ENCODE results near the gene DAGLB. TPM values are rescaled to one million over a fixed set of nuclear protein-coding genes. Genes with fewer than 3 reads are reported as not detected.
A peak's percentile ranks its signal among the peaks of the same experiment; 100 is the strongest.
"Not testable (repeated sequence)": the region's sequence is repeated elsewhere in the genome, so short reads cannot be mapped to it uniquely, and the experiment has no call there.

Gene DAGLB
- total and polyA plus RNA-seq, 2 experiments from 2014 or later, result 26.7 to 31.7 TPM

DNA sequence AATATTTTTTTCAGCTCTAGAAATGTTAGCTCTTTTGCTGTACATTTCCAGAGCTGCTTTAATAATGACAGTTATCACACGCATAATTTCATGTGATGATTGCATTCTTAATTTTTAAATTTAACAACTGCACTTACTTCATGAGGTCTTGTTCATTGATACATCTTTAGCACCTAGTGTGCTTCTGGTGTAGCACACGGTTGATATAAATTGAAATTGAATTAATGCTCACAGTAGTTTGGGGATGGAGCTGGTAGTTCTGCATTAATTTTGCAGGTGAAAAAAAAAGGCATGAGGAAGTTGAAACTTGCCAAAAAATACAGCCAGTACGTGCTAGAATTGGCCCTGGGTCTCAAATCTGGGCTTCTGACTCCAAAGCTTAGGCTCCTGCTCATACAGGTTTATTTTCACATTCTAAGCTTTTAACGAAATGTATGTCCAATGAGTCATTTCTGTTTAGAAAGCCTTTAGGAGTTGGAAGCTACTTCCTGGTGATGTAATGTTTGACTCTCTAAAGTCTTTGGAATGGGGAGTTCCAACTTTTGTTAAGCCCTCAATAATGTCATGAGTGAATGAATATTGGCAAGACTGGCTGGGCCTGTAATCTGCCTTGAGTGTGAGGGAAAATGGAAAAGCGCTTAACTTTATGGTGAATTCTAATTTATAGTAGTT, 62.5 kb downstream of the DAGLB start:
- H4K20me1 ChIP-seq (ENCODE audit: insufficient read depth), result peaks cover 53% of the 10 kb centered on the region
- in situ Hi-C loops (cut with MboI), result no loop called here
- 25 to 28% methylated on average over 5 of the region's 5 CpGs for WGBS, 2 experiments (ENCODE audit: low coverage in 1 of 2, low lambda C conversion rate in 2 of 2, missing lambda C conversion rate in 2 of 2)

DNA sequence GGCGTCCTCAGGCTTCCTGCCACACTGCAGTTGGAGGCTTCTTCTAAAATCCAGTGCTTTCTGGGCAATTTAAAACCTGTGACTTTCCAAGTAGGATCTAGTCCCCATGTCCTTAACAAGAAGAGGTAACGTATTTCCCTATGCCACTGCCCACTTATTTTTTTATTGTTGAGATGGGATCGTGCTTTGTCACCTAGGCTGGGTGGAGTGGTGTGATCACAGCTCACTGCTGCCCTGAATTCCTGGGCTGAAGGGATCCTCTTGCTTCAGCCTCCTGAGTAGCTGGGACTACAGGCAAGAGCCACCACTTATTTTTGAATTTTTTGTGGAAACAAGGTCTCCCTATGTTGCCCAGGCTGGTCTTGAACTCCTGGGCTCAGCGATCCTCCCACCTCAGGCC, 63.4 kb downstream of the DAGLB start:
- peaks cover 59% of the 10 kb centered on the region for H4K20me1 ChIP-seq (ENCODE audit: insufficient read depth)
- H3K9me3 ChIP-seq (ENCODE audit: low read depth), result no peaks in the 10 kb centered on the region
- peaks cover 6% of the 10 kb centered on the region for H3K36me3 ChIP-seq (ENCODE audit: low read depth)
- 74 to 82% methylated on average over 4 of the region's 4 CpGs for WGBS, 2 experiments (ENCODE audit: low coverage in 1 of 2, low lambda C conversion rate in 2 of 2, missing lambda C conversion rate in 2 of 2)
- H3K9ac ChIP-seq, result no peak overlapping the region; the same call in 1 of the 2 replicates
- H3K4me2 ChIP-seq (ENCODE audit: unreplicated experiment), result peak overlapping the region; percentile 82
- DNase-seq, result no peak
- peaks cover 98% of the 10 kb centered on the region for H3K79me2 ChIP-seq (ENCODE audit: insufficient read depth)
- no peaks in the 10 kb centered on the region for H3K9me2 ChIP-seq (ENCODE audit: insufficient read depth)
- no peaks in the 10 kb centered on the region for H3K27me3 ChIP-seq (replicated peaks; ENCODE audit: insufficient read depth)
- no peak overlapping the region for H2AFZ ChIP-seq
- H3F3A ChIP-seq (ENCODE audit: insufficient read depth), result peaks cover 68% of the 10 kb centered on the region
- H3K4me1 ChIP-seq (ENCODE audit: insufficient read depth), result peaks cover 65% of the 10 kb centered on the region
- no peak overlapping the region for H3K4me3 ChIP-seq
- H3K27ac ChIP-seq, result peak overlapping the region; percentile 70
- no peak for TF ChIP-seq EZH2 (IDR thresholded peaks at IDR 0.05; ENCODE audit: insufficient read depth, poor library complexity, severe bottlenecking)
- no peak for TF ChIP-seq EZH2phosphoT487 (IDR thresholded peaks at IDR 0.05; ENCODE audit: insufficient read depth, low read depth)
- in situ Hi-C loops (cut with MboI), result no loop called here

More for the DNA sequence above, 62.5 kb downstream of the DAGLB start:
- no peak for TF ChIP-seq EZH2phosphoT487 (IDR thresholded peaks at IDR 0.05; ENCODE audit: insufficient read depth, low read depth)
- TF ChIP-seq EZH2 (IDR thresholded peaks at IDR 0.05; ENCODE audit: insufficient read depth, poor library complexity, severe bottlenecking), result no peak
- peaks cover 59% of the 10 kb centered on the region for H3K4me1 ChIP-seq (ENCODE audit: insufficient read depth)
- H3K9me3 ChIP-seq (ENCODE audit: low read depth), result no peaks in the 10 kb centered on the region
- peak overlapping the region; percentile 35 for H3K9ac ChIP-seq
- H3F3A ChIP-seq (ENCODE audit: insufficient read depth), result peaks cover 70% of the 10 kb centered on the region
- peak overlapping the region; percentile 82 for H3K4me2 ChIP-seq (ENCODE audit: unreplicated experiment)
- peak overlapping the region; percentile 41; the same call in 1 of the 2 replicates for H3K4me3 ChIP-seq
- H3K9me2 ChIP-seq (ENCODE audit: insufficient read depth), result no peaks in the 10 kb centered on the region
- peaks cover 6% of the 10 kb centered on the region for H3K36me3 ChIP-seq (ENCODE audit: low read depth)
- H2AFZ ChIP-seq, result no peak overlapping the region
- peak; percentile 98 for DNase-seq
- H3K79me2 ChIP-seq (ENCODE audit: insufficient read depth), result peaks cover 98% of the 10 kb centered on the region
- peak overlapping the region; percentile 70 for H3K27ac ChIP-seq
- H3K27me3 ChIP-seq (replicated peaks; ENCODE audit: insufficient read depth), result no peaks in the 10 kb centered on the region

DNA sequence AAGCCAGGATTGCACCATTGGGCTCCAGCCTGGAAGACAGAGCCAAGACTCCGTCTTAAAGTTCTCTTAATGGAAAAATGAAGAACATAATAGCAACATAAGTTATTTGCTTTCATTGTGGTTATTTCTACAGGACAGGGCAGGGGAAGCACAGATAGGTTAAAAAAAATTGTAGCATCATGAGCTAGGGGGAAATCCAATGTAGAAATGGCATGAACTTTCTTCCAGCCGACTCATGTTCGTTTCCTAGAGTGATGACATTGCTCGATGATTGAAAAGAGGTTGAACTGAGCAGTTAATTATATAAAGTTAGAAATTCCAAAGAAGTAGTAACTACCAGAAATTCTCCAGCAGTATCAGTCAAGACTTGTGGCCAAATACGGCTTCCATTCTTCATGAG, 64.9 kb downstream of the DAGLB start:
- Histone ChIP-seq H3K4me3 (no peak overlapping the region), H3K9me2 (ENCODE audit: insufficient read depth) (no peaks in the 10 kb centered on the region), H3K4me1 (ENCODE audit: insufficient read depth) (peaks cover 71% of the 10 kb centered on the region), H3K79me2 (ENCODE audit: insufficient read depth) (peaks cover 98% of the 10 kb centered on the region), H4K20me1 (ENCODE audit: insufficient read depth) (peaks cover 69% of the 10 kb centered on the region), H3K27me3 (replicated peaks; ENCODE audit: insufficient read depth) (no peaks in the 10 kb centered on the region), H3K9me3 (ENCODE audit: low read depth) (no peaks in the 10 kb centered on the region), H2AFZ (no peak overlapping the region), H3F3A (ENCODE audit: insufficient read depth) (peaks cover 52% of the 10 kb centered on the region), H3K9ac (no peak overlapping the region), H3K4me2 (ENCODE audit: unreplicated experiment) (peak overlapping the region; percentile 33), H3K36me3 (ENCODE audit: low read depth) (no peaks in the 10 kb centered on the region; the same call in 1 of the 2 replicates), H3K27ac (peak overlapping the region; percentile 28)
- in situ Hi-C loops (cut with MboI), result no loop called here
- peak; percentile 45 for DNase-seq
- no peak for TF ChIP-seq EZH2phosphoT487 (IDR thresholded peaks at IDR 0.05; ENCODE audit: insufficient read depth, low read depth)
- no peak for TF ChIP-seq EZH2 (IDR thresholded peaks at IDR 0.05; ENCODE audit: insufficient read depth, poor library complexity, severe bottlenecking)
- 32 to 34% methylated on average over 5 of the region's 5 CpGs for WGBS, 2 experiments (ENCODE audit: low coverage in 1 of 2, low lambda C conversion rate in 2 of 2, missing lambda C conversion rate in 2 of 2)

DNA sequence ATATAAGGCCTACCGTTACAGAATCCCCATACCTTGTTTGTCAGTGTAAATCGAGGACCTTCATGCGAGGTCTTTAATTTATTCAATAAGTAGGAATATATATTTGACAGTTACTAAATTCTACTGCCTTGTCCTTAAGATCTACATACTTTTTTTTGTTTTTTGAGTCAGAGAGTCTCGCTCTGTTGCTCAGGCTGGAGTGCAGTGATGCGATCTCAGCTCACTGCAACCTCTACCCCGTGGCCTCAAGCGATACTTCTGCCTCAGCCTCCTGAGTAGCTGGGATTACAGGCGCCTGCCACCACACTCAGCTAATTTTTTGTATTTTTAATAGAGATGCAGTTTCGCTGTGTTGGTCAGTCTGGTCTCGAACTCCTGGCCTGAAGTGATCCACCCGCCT, 65.9 kb downstream of the DAGLB start:
- 93 to 95% methylated on average over 11 of the region's 11 CpGs for WGBS, 2 experiments (ENCODE audit: low coverage in 1 of 2, low lambda C conversion rate in 2 of 2, missing lambda C conversion rate in 2 of 2)
- H3K4me3 ChIP-seq; H2AFZ ChIP-seq; H3K9ac ChIP-seq; H3K9me3 ChIP-seq (ENCODE audit: low read depth); H3K36me3 ChIP-seq (ENCODE audit: low read depth); DNase-seq; H3K27me3 ChIP-seq (replicated peaks; ENCODE audit: insufficient read depth); in situ Hi-C loops (cut with MboI); H3K27ac ChIP-seq; H3K9me2 ChIP-seq (ENCODE audit: insufficient read depth); H3K4me2 ChIP-seq (ENCODE audit: unreplicated experiment): not testable (repeated sequence)
- peaks cover 48% of the 10 kb centered on the region for H3F3A ChIP-seq (ENCODE audit: insufficient read depth)
- H3K4me1 ChIP-seq (ENCODE audit: insufficient read depth), result peaks cover 72% of the 10 kb centered on the region
- H3K79me2 ChIP-seq (ENCODE audit: insufficient read depth), result peaks cover 98% of the 10 kb centered on the region
- peaks cover 67% of the 10 kb centered on the region for H4K20me1 ChIP-seq (ENCODE audit: insufficient read depth)

Measured in GM23248 (cell line).